NCI-H1930 (cell line): ENCODE results near the gene KCNK16.

Source experiments
- DNase-seq, 2 experiments: peaks; one replicate each; lab custom pipeline; 2025; lab: John Stamatoyannopoulos, UW

KCNK16 gene

GRCh38 chr6:39276379-39276995 is 46.0 kb downstream of the KCNK16 start:
- no peak for DNase-seq

GRCh38 chr6:39274903-39275302 is 47.6 kb downstream of the KCNK16 start:
- DNase-seq, result no peak

GRCh38 chr6:39274471-39274870 is 48.0 kb downstream of the KCNK16 start:
- DNase-seq, result no peak

DNA sequence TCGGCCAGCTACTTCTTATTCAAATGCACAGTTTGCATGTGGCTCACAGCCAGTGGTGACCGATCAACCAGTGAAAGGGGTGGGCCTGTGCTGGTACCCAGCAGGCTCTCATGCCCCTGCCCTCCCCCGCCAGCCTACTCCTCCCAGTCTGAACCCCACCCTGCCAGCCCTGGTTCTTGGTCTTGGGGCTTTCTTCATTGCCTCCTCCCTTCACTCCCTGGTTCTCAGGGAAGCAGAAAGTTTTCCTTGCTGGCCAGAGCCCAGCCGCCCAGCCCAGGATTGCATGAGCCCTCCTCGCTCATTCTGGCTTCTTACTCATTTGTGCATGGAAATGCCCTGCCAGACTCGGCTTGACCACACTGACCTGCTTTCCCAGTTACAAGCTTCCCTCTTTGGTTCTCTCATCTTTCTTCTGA is 49.1 kb downstream of the KCNK16 start:
- DNase-seq, result no peak

GRCh38 chr6:39269961-39270360 is 52.5 kb downstream of the KCNK16 start:
- no peak for DNase-seq

- DNase-seq, result no peak
Observed at GRCh38 chr6:39268721-39269120, 53.8 kb downstream of the KCNK16 start.

- no peak for DNase-seq
Observed at GRCh38 chr6:39268171-39268570, 54.3 kb downstream of the KCNK16 start.

- no peak for DNase-seq
Observed at GRCh38 chr6:39266782-39267355, 55.6 kb downstream of the KCNK16 start.

DNA sequence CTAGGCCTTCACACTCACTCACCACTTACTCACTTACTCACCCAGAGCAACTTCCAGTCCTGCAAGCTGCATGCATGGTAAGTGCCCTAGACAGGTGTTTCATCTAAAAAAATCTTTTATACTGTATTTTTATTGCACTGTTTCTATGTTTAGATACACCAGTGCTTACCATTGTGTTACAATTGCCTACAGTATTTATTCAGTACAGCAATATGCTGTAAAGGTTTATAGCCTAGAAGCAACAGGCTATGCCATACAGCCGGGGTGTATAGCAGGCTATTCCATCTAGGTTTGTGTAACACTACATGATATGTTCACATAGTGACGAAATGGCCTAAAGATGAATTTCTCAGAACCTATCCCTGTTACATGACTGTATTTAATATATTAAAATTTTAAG is 56.1 kb downstream of the KCNK16 start:
- no peak for DNase-seq
